Activated CD4-positive, alpha-beta T cell treated with anti-CD3 and anti-CD28 coated beads, Interleukin-2, amount 50 U/mL, for 24 hours (primary cell): Measurements from ENCODE around the gene ERBIN.
"Not testable (repeated sequence)": the region's sequence is repeated elsewhere in the genome, so short reads cannot be mapped to it uniquely, and the experiment has no call there.

Experiments used
- DNase-seq, 2 donors: peaks; one replicate each; pipeline ENCODE4 v3.0.0-alpha.2; 2020; ENCODE audit warnings: low read depth in 1 of 2, low spot score in 1 of 2

The ERBIN gene, protein sequence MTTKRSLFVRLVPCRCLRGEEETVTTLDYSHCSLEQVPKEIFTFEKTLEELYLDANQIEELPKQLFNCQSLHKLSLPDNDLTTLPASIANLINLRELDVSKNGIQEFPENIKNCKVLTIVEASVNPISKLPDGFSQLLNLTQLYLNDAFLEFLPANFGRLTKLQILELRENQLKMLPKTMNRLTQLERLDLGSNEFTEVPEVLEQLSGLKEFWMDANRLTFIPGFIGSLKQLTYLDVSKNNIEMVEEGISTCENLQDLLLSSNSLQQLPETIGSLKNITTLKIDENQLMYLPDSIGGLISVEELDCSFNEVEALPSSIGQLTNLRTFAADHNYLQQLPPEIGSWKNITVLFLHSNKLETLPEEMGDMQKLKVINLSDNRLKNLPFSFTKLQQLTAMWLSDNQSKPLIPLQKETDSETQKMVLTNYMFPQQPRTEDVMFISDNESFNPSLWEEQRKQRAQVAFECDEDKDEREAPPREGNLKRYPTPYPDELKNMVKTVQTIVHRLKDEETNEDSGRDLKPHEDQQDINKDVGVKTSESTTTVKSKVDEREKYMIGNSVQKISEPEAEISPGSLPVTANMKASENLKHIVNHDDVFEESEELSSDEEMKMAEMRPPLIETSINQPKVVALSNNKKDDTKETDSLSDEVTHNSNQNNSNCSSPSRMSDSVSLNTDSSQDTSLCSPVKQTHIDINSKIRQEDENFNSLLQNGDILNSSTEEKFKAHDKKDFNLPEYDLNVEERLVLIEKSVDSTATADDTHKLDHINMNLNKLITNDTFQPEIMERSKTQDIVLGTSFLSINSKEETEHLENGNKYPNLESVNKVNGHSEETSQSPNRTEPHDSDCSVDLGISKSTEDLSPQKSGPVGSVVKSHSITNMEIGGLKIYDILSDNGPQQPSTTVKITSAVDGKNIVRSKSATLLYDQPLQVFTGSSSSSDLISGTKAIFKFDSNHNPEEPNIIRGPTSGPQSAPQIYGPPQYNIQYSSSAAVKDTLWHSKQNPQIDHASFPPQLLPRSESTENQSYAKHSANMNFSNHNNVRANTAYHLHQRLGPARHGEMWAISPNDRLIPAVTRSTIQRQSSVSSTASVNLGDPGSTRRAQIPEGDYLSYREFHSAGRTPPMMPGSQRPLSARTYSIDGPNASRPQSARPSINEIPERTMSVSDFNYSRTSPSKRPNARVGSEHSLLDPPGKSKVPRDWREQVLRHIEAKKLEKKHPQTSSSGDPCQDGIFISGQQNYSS (N-terminal part only)

DNA sequence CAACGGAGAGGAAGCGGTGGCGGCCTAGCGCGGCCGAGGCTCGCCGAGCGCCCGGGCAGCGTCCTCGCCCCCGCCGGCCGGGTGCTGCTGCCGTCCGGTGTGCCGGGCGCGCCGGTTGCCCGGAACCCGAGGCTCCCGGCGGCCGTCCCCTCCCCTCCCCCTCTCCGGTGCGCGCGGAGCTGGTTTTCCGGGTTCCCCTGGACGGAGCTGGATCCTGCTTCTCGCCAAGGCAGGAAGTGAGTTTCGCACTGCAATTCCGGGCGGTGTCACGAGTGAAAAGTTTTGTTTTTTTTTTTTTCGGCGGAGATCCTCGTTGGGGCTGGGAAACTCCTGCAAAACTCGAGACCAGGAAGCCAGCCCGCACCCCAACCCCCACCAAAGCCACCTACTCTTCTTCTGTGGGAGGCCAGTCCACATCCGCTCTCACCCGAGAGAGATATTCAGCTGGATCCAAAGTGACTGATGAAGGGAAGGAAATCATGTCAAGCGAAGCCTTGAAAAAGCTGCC is at the start of gene ERBIN:
TSS of gene ERBIN (plus strand) at position 300 of the 508 bp plus-strand sequence. CDS start 66,144 bp downstream, outside the sequence.
- DNase-seq = peak; percentile 40 to 60

DNA sequence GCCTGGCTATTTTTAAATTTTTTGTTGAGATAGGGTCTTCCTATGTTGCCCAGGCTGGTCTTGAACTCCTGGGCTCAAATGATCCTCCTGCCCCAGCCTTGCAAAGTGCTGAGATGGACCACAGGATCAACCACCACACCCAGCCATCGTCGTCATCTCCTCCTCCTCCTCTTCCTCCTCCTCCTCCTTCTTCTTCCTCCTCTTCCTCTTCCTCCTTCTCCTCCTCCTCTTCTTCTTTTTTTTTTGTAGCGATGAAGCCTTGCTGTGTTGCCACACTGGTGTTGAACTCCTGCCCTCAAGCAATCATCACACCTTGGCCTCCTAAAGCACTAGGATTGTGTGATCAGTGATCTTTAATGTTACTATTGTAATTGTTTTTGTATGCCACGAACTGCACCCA is 49.4 kb upstream of the ERBIN start:
- DNase-seq = no peak

DNA sequence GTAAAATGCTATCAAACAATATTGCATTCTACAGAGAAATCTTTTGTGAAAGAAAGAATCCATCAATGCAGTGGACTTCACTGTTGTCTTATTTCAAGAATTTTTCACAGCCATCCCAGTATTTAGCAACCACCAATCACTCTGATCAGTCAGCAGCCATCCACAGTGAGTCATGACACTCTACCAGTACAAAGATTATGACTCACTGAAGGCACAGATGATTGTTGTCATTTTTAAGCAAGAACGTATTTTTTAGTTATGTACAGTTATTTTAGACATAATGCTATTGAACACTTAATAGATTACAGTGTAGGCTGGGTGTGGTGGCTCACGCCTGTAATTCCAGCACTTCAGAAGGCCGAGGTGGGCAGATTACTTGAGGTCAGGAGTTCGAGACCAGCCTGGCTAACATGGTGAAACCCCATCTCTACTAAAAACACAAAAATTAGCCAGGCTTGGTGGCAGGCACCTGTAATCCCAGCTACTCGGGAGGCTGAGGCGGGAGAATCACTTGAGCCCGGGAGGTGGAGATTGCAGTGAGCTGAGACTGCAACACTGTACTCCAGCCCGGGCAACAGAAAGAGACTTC is 46.6 kb upstream of the ERBIN start:
- not testable (repeated sequence) for DNase-seq

DNA sequence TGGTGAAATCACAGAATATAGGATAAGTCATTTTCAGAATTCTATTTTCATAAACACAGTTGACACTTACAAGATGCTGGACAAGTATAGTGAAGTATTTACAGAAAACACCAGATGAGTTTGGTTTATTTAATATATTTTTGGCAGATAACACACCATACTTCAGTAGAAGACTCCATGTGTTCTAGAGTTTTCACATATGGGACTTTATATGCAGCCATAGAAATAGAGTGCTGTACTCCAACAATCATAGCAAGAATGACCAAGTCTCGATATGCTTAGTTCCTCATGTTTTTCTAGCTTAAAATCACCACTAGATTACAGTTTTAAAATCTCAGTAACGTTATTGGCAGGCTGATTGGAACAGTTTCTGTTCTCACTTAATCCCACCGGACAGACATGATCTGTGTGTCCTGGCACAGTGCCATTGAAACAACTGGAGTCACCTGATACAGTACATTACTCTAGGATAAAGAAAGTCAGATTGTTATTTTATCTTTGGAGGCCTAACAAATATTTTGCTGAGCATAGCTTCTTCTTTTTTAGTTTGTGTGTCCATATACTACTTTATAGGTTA is 45.8 kb upstream of the ERBIN start:
- DNase-seq = no peak

DNA sequence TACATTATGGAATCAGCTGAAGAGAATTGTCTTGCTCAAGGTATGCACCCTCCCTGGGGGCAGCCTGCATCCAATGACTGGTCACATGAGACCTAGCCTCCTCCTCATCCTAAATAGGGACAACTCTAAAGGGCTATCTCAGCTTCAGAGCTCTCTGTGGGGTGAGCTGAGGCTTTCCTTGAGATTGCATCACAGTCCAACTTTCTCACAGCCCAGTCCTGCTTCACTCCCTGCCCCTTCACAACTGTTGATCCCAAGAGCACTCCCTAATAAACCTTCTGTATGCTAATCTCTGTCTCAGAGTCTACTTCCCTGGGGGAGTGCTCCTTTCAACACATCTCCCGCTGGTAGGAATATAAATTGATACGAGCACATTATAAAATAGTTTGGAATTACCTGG is 44.1 kb upstream of the ERBIN start:
- no peak for DNase-seq

DNA sequence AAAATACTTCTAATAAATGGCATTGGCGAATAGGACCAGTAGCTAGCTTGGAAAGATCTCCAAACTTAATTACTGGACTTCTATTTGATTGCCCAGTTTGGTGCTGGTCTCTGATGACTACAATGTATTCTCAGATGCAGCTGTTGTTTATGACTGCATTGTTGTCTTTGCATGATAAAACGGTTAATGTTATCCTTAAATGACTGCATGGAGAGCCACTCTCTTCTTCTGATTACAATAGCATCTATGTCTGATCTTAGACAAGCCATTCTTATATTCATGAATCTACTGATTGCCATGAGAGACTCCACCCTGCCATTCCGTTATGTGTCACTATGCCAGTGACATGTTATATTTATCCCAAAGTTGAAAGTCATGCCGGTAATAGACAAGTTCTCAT is 42.9 kb upstream of the ERBIN start:
- no peak for DNase-seq

DNA sequence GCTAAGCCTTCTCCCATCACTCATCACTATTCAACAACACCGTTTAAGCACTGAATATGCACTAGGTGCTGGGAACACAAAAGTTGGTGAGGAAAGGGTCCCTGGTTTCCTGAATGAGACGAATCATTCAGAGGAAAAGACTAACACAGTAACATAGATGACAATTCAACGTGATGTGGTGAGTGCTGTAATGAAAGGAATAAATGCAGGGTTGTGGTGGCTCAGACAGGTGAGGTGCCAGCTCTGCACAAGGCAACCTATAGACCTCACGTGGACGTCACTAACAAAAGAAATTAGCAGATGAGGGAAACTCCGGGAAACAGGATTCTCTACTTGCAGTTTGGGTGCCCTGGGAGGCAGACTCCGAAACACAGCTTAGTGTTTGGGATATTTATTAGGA is 40.0 kb upstream of the ERBIN start:
- no peak for DNase-seq

DNA sequence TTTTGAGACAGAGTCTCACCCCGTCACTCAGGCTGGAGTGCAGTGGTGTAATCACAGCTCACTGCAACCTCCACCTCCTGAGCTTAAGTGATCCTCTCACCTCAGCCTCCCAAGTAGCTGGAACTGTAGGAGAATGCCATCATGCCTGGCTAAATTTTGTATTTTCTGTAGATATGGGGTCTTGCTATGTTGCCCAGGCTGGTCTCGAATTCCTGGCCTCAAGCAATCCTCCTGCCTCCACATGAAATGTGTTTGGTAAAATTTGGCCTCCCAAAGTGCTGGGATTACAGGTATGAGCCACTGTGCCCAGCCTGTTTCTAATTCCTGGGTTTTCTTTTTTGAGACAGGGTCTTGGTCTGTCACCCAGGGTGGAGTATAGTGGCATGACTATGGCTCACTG is 34.4 kb upstream of the ERBIN start:
- not testable (repeated sequence) for DNase-seq

DNA sequence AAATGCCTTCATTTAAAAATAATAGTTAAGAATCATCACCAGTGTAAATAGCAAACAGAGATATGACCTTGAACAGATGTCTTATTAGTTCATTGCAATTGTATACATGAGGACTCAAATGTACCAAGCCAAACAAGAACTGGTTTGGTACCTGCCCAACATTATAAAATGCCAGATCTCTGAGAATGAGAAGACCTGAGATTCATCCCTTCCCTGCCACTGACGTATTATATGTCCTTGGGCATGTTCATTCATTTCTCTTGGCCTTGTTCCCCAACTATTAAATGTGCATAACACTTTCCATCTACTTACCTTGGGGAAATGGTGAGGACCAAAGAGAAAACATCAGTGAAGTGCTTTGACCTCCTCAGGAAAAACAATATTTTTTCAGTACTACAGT is 33.6 kb upstream of the ERBIN start:
- DNase-seq = no peak

DNA sequence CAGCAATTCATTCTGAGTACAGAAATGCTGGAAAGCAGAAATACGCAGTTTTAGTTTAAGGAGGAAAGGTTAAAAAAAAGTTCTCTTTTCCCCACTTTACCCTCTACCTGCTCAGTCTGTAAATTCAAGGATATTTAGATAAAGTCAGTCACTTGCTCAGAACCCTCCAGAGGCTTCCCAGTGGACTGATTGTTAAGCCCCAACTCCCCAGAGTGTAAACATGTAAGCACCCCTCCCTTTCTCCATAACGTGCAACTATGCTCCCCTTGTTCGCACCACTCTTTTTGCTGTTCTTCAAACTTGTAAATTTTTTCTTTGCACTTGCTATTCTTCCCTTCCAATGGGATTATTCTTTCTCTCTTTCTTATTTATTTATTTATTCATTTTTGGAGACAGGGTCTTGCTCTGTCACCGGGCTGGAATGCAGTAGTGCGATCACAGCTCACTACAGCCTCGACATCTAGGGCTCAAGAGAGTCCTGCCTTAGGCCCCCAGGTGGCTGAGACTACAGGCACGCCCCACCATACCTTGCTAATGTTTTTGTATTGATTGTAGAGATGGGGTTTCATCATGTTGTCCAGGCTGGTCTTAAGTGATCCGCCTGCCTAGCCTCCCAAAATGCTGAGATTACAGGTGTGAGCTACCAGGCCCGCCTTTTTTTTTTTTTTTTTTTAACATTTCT is 32.5 kb upstream of the ERBIN start:
- no peak for DNase-seq

DNA sequence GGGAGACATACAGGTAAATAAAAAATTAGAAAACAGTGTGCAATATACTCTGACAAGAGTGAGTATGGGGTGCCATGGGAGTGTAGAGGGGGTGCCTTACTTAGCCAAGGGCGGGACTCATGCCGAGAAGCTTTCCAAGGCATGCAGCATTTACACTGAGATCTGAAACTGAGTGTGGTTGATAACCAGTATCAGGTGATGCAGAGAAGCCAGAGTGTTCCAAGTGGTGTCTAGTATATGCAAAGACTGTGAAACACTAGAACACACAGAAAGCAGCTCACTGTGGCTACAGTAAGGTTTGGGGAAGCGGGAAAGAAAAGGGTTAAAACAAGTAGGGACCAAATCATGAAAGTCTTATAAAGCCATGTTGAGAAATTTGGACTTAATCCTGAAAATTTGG is 30.5 kb upstream of the ERBIN start:
- no peak for DNase-seq

DNA sequence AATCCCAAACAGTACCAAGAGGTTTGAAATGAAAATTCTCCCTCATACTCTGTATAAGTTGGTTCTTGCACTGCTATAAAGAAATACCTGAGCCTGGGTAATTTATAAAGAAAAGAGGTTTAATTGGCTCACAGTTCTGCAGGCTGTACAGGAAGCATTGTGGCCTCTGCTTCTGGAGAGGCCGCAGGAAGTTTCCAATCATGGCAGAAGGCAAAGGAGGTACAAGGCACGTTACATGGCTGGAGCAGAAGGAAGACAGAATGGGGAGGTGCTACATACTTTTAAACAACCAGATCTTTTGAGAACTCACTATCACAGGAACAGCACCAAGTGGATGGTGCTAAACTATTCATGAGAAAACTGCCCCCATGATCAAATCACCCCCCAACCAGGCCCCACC is 25.6 kb upstream of the ERBIN start:
- no peak for DNase-seq

DNA sequence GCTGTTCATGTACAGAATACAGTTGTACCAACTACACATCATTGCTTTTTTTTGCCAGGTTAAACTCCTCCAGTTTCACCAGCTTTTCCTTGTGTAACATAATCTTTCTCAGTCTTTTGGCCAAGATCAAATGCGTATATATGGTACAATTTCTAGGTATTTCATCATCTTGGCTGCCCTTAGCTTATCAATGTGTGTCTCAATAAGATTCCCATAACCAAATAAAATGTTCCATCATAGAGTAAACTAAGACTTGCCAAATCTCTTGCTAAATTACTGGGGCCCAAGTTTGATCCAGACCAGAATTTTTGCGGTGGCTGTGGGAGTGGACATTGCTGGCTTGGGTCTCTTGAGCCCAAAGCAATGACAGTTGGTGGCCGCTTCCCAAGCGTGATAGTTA is 24.3 kb upstream of the ERBIN start:
- no peak for DNase-seq

DNA sequence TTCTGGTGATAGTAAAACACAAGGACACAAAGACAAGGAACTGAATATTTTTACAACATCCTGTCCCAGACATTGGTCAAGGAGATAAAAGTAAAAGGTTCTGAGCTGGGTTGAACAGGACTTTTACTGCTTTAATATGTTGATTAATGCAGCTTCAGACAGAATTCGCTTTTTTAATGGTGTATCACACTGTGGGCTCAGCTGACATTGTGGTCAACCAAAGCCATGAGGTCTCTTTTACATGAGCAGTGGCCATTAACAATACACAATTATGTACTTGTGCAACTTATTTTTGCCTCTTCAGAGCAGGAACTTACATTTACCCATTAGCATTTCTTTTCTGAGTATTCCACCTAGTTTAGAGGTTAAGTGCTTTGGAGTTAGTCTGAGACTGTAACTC is 22.8 kb upstream of the ERBIN start:
- no peak for DNase-seq

DNA sequence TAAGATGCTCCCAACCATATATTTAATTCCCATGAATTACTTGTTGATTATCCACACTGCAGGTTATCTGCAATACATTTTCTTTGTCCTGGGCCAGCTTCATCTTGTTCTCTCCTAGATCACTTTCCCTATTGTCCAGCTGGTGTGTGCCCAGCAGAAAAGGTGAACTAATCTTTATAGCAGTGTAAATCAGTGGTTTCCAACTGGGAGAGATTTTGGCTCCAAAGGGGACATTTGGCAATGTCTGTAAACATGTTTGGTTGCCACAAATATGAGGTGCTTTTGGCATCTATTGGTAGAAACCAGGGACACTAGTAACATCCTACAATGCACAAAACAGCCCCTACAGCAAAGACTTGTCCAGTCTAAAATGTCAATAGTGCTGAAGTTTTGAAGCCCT is 20.1 kb upstream of the ERBIN start:
- DNase-seq = no peak

DNA sequence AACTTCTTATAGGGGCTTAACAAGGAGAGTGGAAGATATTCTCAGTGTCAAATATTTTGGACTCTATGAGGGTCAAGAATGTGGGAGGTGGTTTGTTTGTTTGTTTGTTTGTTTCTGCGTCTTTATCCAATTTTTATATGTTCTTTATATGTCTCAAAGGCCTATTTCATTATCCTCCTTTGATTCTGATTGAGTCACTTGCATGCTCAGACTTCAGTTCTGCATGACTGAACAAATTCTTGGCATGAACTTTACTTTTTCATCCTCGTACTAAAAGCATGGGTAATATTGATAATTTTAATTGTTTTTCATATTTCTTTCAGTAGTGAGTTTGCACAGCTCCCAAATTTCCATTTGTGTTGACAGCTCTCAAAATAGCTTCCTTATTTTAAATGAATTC is 19.2 kb upstream of the ERBIN start:
- DNase-seq = no peak

DNA sequence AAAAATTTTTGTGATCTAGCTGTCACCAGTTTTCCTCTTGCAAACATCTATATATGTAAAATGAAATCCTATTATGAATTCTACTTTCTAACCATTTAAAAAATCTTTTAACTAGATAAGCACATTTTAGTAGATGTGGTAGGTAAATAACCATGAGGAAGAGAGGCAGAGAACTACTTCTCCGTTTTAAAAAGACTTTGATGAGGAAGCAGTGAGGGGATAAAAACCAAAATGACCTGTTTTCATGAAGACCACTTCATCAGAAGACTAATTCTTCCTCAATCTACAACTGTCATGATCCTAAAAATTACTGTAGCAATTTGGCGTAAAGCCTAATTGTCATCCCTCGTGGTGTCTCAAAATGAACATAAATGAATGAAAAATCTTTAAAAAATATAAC is 15.7 kb upstream of the ERBIN start:
- no peak for DNase-seq

DNA sequence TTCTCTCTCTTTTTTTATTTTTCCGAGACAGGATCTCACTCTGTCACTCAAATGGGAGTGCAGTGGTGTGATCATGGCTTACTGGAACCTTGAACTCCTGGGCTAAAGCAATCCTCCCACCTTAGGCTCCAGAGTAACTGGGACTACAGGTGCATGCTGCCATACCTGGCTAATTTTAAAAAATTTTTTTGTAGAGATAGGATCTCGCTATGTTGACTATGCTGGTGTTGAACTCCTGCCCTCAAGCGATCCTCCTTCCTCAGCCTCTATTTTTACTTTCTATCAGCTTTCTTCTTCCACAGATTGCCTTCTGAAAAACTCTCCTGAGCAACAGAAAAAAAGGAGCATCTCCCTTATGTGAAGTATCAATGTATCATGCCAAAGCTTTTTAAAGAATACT is 14.1 kb upstream of the ERBIN start:
- no peak for DNase-seq

DNA sequence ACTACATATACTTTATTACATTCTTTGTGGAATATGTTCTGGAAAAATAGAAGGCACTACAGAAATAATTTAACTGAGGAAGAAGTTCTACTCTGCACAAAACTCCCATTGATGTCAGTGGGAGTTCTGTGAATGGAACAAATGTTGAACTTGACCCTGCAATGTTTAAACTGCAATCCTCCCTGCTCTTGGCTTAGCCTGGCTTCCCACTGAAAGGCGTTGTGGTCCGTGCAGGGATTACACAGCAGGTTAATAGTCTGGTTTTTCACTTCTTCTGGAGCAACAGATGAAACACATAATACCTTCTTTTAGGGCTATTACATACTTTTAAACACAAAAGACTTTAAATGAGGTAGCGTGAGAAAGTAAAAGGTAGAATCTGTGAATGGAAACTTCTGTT is 12.9 kb upstream of the ERBIN start:
- DNase-seq = no peak

DNA sequence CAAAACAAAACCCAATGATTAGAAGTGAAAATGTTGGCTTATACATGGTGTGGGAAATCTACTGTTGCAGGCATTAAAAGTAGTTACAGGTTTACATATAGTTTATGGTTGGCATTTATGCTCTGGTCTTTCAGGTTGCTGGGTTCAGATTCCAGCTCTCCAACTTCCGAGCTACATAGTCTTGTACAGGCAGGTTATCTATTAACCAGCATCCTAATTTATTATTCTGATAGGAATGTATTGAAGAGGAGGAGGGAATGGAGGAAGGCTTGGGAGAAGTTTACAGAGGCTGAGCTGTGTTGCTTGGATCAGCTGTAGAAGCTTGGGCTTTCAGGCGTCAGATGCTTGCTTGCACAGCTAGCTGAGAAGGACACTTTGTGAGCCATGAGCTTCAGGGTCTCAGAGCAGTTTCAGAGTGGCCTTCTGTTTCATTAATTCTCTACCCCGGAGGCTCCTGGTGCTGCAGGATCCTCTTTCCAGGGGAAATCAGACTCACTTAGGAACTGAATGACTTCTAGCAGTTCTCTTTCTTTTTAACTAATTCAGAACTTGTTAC is 11.7 kb upstream of the ERBIN start:
- DNase-seq = no peak
